ENCODE results near the gene KIF5B.

- TF ChIP-seq CTCF (IDR thresholded peaks at IDR 0.05 in 2 of 3, conservative IDR thresholded peaks at IDR 0.05 in 1 of 3; ENCODE audit: borderline replicate concordance in 1 of 3, insufficient read depth in 1 of 3, low read depth in 2 of 3, low read length in 2 of 3) (no peak), POLR2A (IDR thresholded peaks at IDR 0.05; ENCODE audit: borderline replicate concordance, extremely low read depth, insufficient read depth, insufficient read length) (no peak), EZH2phosphoT487 (IDR thresholded peaks at IDR 0.05; ENCODE audit: borderline replicate concordance) (no peak), SRF (IDR thresholded peaks at IDR 0.05; ENCODE audit: low read depth) (no peak), CEBPB (IDR thresholded peaks at IDR 0.05; ENCODE audit: low read depth) (no peak), SIN3A (IDR thresholded peaks at IDR 0.05; ENCODE audit: low read depth) (no peak)
These were observed 48.0 kb upstream of the KIF5B start for GRCh38 chr10:32104181-32104580.

Data from HCT116 (cell line).